SK-N-SH (cell line): ENCODE data around the gene IKZF1.

Source experiments
- CTCF ChIP-seq: fragments of 200-600 bp; sonication (generic); IDR thresholded peaks from 2 replicates; pipeline ENCODE4 v1.6.1; 2017; ENCODE audit warnings: antibody characterized with exemption, mild to moderate bottlenecking, moderate library complexity
- EP300 ChIP-seq, 2 experiments: IDR thresholded peaks; 2 replicates each; pipeline versions ENCODE4 v1.4.0 to v1.6.1; 2012; ENCODE audit warnings: borderline replicate concordance in 1 of 2, low read depth in 1 of 2, low read length in 1 of 2
- FOSL2 ChIP-seq: IDR thresholded peaks from 2 replicates; pipeline ENCODE4 v1.4.0; 2012; ENCODE audit warnings: low read depth, mild to moderate bottlenecking, moderate library complexity, borderline replicate concordance
- FOXM1 ChIP-seq: IDR thresholded peaks from 2 replicates; pipeline ENCODE4 v1.4.0; 2012; ENCODE audit warnings: low read depth, mild to moderate bottlenecking
- MAX ChIP-seq: IDR thresholded peaks from 2 replicates; pipeline ENCODE4 v1.4.0; 2012; ENCODE audit warnings: low read depth
- MXI1 ChIP-seq: IDR thresholded peaks from 2 replicates; pipeline ENCODE4 v1.6.1; 2012; ENCODE audit warnings: mild to moderate bottlenecking, low read depth, low read length, improper control_type of control experiment
- NFIC ChIP-seq: IDR thresholded peaks from 2 replicates; pipeline ENCODE4 v1.4.0; 2012; ENCODE audit warnings: borderline replicate concordance
- PBX3 ChIP-seq: IDR thresholded peaks from 2 replicates; pipeline ENCODE4; 2012
- POLR2AphosphoS5 ChIP-seq: IDR thresholded peaks from 2 replicates; pipeline ENCODE4 v1.6.1; 2012; ENCODE audit warnings: low read depth, low read length
- RFX5 ChIP-seq: IDR thresholded peaks from 2 replicates; pipeline ENCODE4 v1.6.1; 2012; ENCODE audit warnings: mild to moderate bottlenecking, improper control_type of control experiment, low read length
- RXRA ChIP-seq: IDR thresholded peaks from 2 replicates; pipeline ENCODE4 v1.4.0; 2012; ENCODE audit warnings: low read depth, mild to moderate bottlenecking, borderline replicate concordance
- SIN3A ChIP-seq: IDR thresholded peaks from 2 replicates; pipeline ENCODE4 v1.6.1; 2012; ENCODE audit warnings: low read depth, mild to moderate bottlenecking, low read length, moderate library complexity, borderline replicate concordance

- no peak for TF ChIP-seq FOSL2
- TF ChIP-seq SIN3A, result no peak
- no peak for TF ChIP-seq FOXM1
- no peak for TF ChIP-seq CTCF
- no peak for TF ChIP-seq MAX
- no peak for TF ChIP-seq MXI1
- no peak for TF ChIP-seq RFX5
- no peak for TF ChIP-seq NFIC
- TF ChIP-seq RXRA, result no peak
- no peak for TF ChIP-seq EP300 (IDR thresholded peaks at IDR 0.05; ENCODE audit: borderline replicate concordance in 1 of 2, low read depth in 1 of 2, low read length in 1 of 2)
- TF ChIP-seq PBX3, result no peak
- TF ChIP-seq POLR2AphosphoS5, result no peak
Measured at GRCh38 chr7:50353894-50354595, 49.5 kb downstream of the IKZF1 start.
